ENCODE measurements around the gene FAM13A.

FAM13A gene

GRCh38 chr4:89056953-89057398, at the start of gene FAM13A:
FAM13A (minus strand) TSS chr4:89057185; CDS start chr4:89056964, 221 bp downstream.
- peak within 1 kb of the TSS; percentile 46 for H3K4me3 ChIP-seq (ENCODE audit: control insufficient read depth, low read depth, low read length)
- DNase-seq (ENCODE audit: low read depth) = peak; percentile 91
- TF ChIP-seq CTCF (IDR thresholded peaks at IDR 0.05; ENCODE audit: control insufficient read depth, insufficient read depth, low read depth, low read length, missing control alignments) = no peak

- TF ChIP-seq CTCF (IDR thresholded peaks at IDR 0.05; ENCODE audit: control insufficient read depth, insufficient read depth, low read depth, low read length, missing control alignments) = no peak
- no peak overlapping the region for H3K4me3 ChIP-seq (ENCODE audit: control insufficient read depth, low read depth, low read length)
- no peak for DNase-seq (ENCODE audit: low read depth)
Observed at GRCh38 chr4:89105726-89106125, 48.7 kb upstream of the FAM13A start.

GRCh38 chr4:89101256-89102161, 44.5 kb upstream of the FAM13A start:
- H3K4me3 ChIP-seq (ENCODE audit: control insufficient read depth, low read depth, low read length) = no peak overlapping the region
- no peak for TF ChIP-seq CTCF (IDR thresholded peaks at IDR 0.05; ENCODE audit: control insufficient read depth, insufficient read depth, low read depth, low read length, missing control alignments)
- no peak for DNase-seq (ENCODE audit: low read depth)

GRCh38 chr4:89100853-89101252, 43.9 kb upstream of the FAM13A start:
- DNase-seq (ENCODE audit: low read depth) = no peak

GRCh38 chr4:89099471-89099870, 42.5 kb upstream of the FAM13A start:
- no peak for TF ChIP-seq CTCF (IDR thresholded peaks at IDR 0.05; ENCODE audit: control insufficient read depth, insufficient read depth, low read depth, low read length, missing control alignments)

More at GRCh38 chr4:89100853-89101252, 43.9 kb upstream of the FAM13A start:
- H3K4me3 ChIP-seq (ENCODE audit: control insufficient read depth, low read depth, low read length) = no peak overlapping the region
- no peak for TF ChIP-seq CTCF (IDR thresholded peaks at IDR 0.05; ENCODE audit: control insufficient read depth, insufficient read depth, low read depth, low read length, missing control alignments)

GRCh38 chr4:89099034-89099433, 42.0 kb upstream of the FAM13A start:
- no peak for DNase-seq (ENCODE audit: low read depth)
- H3K4me3 ChIP-seq (ENCODE audit: control insufficient read depth, low read depth, low read length) = no peak overlapping the region
- no peak for TF ChIP-seq CTCF (IDR thresholded peaks at IDR 0.05; ENCODE audit: control insufficient read depth, insufficient read depth, low read depth, low read length, missing control alignments)

More at GRCh38 chr4:89099471-89099870, 42.5 kb upstream of the FAM13A start:
- no peak overlapping the region for H3K4me3 ChIP-seq (ENCODE audit: control insufficient read depth, low read depth, low read length)
- DNase-seq (ENCODE audit: low read depth) = no peak

Measured in AG09309 (cell line).